Glutamatergic neuron (in vitro differentiated cells): ENCODE data around the gene PALLD. TPM values are rescaled to one million over a fixed set of nuclear protein-coding genes. Genes with fewer than 3 reads are reported as not detected.
A peak's percentile ranks its signal among the peaks of the same experiment; 100 is the strongest.

Experiments used
- DNase-seq: peaks from one replicate; pipeline ENCODE4 v3.0.0; 2022
- H3K27ac Mint-ChIP-seq: one replicate; pipeline ENCODE4 v1.8.0; 2020; ENCODE audit warnings: mild to moderate bottlenecking, mixed read lengths, inconsistent platforms; ENCODE audit not compliant: unreplicated experiment
- H3K27me3 Mint-ChIP-seq: one replicate; pipeline ENCODE4 v1.8.0; 2020; ENCODE audit warnings: mild to moderate bottlenecking, moderate library complexity, mixed read lengths, inconsistent platforms; ENCODE audit not compliant: unreplicated experiment
- H3K36me3 Mint-ChIP-seq: one replicate; pipeline ENCODE4 v1.8.0; 2020; ENCODE audit warnings: mild to moderate bottlenecking, mixed read lengths, inconsistent platforms; ENCODE audit not compliant: unreplicated experiment
- H3K4me1 Mint-ChIP-seq: one replicate; pipeline ENCODE4 v1.8.0; 2020; ENCODE audit warnings: mild to moderate bottlenecking, low read depth, mixed read lengths, inconsistent platforms; ENCODE audit not compliant: unreplicated experiment
- H3K4me3 Mint-ChIP-seq: one replicate; pipeline ENCODE4 v1.8.0; 2020; ENCODE audit warnings: mild to moderate bottlenecking, mixed read lengths, inconsistent platforms; ENCODE audit not compliant: unreplicated experiment
- H3K9me3 Mint-ChIP-seq: one replicate; pipeline ENCODE4 v1.8.0; 2020; ENCODE audit warnings: mild to moderate bottlenecking, moderate library complexity, mixed read lengths, inconsistent platforms; ENCODE audit not compliant: unreplicated experiment
- total RNA-seq: library from RNA; stranded (reverse); fragmentation: NEBNext Ultra II Directional; extraction: Animal tissue kit (Norgen Biotek cat#: 25700); gene quantifications from one replicate; pipeline ENCODE4 v1.2.1, GENCODE V29; 2021; ENCODE audit not compliant: unreplicated experiment
- TF ChIP-seq, protein P1 (sequence below): fragments of 200-600 bp; sonication (generic); IDR thresholded peaks from one replicate; pipeline ENCODE4 v1.5.0; 2021; ENCODE audit not compliant: partially characterized antibody, unreplicated experiment

Gene PALLD
- total RNA-seq, 1 donor from 2014 or later = 37.5 TPM

DNA sequence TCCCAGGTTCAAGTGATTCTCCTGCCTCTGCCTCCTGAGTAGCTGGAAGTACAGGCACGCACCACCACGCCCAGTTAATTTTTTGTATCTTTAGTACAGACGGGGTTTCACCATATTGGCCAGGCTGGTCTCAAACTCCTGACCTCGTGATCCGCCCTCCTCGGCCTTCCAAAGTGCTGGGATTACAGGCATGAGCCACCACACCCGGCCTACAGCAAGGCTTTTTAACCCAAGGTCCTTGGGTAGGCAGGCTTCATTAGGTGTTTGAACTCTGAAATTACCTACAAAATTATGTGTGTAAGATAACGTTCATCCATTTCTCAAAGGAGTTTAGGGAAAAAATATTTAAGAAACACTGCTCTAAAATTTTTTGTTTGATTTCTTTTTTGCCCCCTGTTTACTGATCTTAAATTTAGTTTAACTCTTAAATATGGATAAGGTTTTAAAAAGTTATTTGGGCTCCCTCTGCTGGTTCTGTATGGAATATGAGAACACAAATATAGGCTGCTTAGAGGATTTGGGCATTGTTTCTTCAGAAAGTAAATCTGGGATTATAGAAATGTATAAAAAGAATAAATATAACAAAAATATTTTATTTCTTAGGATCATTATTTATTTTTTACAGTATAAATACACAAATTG, 420.4 kb downstream of the PALLD start:
- Mint-ChIP-seq H3K27ac (no peak overlapping the region), H3K27me3 (peaks cover 2% of the 10 kb centered on the region), H3K4me3 (no peak overlapping the region), H3K36me3 (no peaks in the 10 kb centered on the region), H3K9me3 (peaks cover 2% of the 10 kb centered on the region), H3K4me1 (peaks cover 22% of the 10 kb centered on the region)
- no peak for DNase-seq
- TF ChIP-seq, protein P1, sequence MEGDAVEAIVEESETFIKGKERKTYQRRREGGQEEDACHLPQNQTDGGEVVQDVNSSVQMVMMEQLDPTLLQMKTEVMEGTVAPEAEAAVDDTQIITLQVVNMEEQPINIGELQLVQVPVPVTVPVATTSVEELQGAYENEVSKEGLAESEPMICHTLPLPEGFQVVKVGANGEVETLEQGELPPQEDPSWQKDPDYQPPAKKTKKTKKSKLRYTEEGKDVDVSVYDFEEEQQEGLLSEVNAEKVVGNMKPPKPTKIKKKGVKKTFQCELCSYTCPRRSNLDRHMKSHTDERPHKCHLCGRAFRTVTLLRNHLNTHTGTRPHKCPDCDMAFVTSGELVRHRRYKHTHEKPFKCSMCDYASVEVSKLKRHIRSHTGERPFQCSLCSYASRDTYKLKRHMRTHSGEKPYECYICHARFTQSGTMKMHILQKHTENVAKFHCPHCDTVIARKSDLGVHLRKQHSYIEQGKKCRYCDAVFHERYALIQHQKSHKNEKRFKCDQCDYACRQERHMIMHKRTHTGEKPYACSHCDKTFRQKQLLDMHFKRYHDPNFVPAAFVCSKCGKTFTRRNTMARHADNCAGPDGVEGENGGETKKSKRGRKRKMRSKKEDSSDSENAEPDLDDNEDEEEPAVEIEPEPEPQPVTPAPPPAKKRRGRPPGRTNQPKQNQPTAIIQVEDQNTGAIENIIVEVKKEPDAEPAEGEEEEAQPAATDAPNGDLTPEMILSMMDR = peak; percentile 70

DNA sequence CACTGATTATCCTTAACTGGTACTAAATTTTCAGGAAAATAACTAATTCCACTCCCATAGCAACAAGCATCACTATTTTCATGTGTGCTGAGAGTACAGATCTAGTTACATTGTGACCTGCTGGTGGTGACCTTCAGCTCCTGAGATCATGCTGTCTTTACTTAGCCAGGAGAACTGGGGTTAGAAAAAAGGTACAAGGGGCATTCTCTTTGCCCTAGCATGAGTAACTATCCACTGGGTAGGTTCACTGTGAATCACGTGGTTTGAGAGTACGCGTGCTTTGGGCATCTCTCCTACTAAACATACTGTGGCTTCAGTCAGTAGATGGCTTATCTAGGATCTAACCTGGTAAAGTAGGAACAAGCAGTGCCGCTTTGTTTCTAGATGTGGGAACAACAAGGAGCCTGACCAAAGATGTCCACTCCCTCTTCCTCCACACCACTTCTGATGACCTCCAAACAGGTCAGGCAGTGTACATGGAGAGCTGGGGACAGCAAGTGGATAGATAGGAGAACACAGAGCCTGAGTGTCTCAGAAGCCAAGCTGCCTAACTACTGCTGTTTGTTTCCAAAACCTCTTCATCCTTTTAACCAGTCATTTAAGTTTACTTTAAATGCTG, 423.0 kb downstream of the PALLD start:
- Mint-ChIP-seq H3K27ac (peak overlapping the region; percentile 48), H3K9me3 (peaks cover 8% of the 10 kb centered on the region), H3K4me3 (no peak overlapping the region), H3K4me1 (peaks cover 39% of the 10 kb centered on the region), H3K27me3 (peaks cover 7% of the 10 kb centered on the region), H3K36me3 (no peaks in the 10 kb centered on the region)
- TF ChIP-seq, protein P1 = no peak
- no peak for DNase-seq

DNA sequence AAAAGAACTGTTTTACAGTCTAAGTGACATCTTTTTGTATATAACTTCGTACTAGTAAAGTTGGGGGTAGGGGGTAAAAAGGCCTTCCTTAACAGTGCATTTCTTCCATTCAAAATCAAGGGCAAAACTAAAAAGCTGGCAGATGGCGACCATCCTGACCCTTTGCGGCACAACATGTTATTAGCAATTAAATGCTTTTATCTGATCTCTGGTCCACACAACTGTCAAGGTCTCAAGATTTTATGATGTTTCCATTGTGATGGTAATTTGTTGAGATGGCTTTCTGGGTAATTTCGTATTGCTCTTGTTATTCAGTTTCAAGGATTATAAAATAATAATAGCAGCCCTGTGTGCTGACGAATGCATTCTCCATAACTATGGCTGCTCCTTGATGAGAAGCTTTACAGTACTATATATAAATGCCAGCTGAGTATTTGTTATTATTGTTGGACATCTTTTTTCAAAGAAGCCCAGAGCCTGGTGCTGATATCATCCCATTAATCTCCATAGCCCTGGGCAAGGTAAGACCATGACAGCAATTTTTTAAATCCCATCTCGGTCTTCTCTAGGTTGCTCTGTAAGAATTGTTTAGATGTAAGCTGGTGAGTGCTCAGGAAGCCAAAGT, 423.7 kb downstream of the PALLD start:
- Mint-ChIP-seq H3K9me3 (peaks cover 8% of the 10 kb centered on the region), H3K27me3 (peaks cover 11% of the 10 kb centered on the region), H3K36me3 (no peaks in the 10 kb centered on the region), H3K27ac (peak overlapping the region; percentile 48), H3K4me1 (peaks cover 45% of the 10 kb centered on the region), H3K4me3 (no peak overlapping the region)
- no peak for DNase-seq
- TF ChIP-seq, protein P1 = no peak

DNA sequence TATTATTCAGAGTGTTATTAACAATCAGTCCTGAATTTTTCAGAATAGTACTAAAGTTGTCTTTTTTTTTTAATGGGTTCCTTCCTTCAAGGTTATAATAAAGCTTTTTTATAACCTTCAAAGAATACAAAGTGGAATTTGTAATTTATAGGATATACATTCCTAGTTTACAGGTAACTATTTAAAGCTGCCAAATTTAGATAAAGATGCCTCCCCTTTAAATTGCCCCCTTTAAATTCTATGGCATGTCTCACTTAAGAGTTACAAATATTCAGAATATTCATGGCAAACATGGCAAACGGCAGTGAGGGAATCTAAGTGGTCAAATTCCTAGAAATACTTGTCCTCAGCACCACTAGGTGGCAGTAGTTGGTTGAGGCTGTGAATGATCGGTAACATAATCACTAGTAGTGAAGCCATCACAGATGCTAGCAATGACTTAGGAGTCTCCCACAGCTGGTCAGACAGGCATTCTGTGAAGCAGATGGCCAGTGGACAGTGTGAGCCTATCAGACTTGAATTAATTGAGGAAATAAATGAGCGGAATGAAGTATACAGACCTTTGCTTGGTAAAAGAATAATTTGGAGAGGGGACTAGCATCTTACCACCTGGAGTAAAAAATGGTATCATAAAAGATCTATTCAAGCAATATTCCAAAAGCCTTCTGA, 426.8 kb downstream of the PALLD start:
- peak; percentile 67 for DNase-seq
- H3K9me3 Mint-ChIP-seq = peaks cover 8% of the 10 kb centered on the region
- H3K27ac Mint-ChIP-seq = peak overlapping the region; percentile 99
- TF ChIP-seq, protein P1 = peak; percentile 91
- H3K36me3 Mint-ChIP-seq = peaks cover 7% of the 10 kb centered on the region
- peaks cover 51% of the 10 kb centered on the region for H3K4me1 Mint-ChIP-seq
- peak overlapping the region; percentile 82 for H3K4me3 Mint-ChIP-seq
- peaks cover 9% of the 10 kb centered on the region for H3K27me3 Mint-ChIP-seq
